GM18951 (cell line): ENCODE data around the gene RPTN.

ENCODE experiments used
- POLR2A ChIP-seq: IDR thresholded peaks from 4 replicates; pipeline ENCODE4 v1.6.1; 2011; ENCODE audit warnings: mild to moderate bottlenecking; ENCODE audit not compliant: insufficient read length, insufficient read depth; ENCODE audit errors: extremely low read depth
- in situ Hi-C: fragments of 300-500 bp; cut with MboI; formaldehyde crosslinking; loops from one replicate; pipeline ENCODE4 v1.12.0; 2022; ENCODE audit warnings: low sequenced_read_pairs, mixed read lengths, inconsistent platforms; ENCODE audit not compliant: unreplicated experiment

Gene RPTN, protein sequence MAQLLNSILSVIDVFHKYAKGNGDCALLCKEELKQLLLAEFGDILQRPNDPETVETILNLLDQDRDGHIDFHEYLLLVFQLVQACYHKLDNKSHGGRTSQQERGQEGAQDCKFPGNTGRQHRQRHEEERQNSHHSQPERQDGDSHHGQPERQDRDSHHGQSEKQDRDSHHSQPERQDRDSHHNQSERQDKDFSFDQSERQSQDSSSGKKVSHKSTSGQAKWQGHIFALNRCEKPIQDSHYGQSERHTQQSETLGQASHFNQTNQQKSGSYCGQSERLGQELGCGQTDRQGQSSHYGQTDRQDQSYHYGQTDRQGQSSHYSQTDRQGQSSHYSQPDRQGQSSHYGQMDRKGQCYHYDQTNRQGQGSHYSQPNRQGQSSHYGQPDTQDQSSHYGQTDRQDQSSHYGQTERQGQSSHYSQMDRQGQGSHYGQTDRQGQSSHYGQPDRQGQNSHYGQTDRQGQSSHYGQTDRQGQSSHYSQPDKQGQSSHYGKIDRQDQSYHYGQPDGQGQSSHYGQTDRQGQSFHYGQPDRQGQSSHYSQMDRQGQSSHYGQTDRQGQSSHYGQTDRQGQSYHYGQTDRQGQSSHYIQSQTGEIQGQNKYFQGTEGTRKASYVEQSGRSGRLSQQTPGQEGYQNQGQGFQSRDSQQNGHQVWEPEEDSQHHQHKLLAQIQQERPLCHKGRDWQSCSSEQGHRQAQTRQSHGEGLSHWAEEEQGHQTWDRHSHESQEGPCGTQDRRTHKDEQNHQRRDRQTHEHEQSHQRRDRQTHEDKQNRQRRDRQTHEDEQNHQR

DNA sequence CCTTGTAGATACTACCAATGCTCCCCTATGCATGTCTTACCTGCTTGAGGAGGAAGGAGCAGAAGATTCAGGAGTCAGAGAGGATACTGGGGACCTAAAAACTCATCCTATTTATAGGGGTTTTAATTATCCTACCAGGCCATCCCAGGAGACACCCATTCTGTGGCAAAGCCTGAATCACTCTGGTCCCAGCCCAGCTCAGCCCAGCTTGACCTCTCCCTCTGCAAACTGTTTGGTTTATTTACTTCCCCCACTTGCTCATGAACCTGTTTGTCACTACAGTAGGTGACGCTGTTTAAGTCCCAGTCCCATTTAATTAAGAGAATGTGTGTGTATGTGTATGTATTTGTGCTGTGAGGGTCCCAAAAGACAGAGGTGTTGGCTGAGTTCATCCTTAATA, at the start of gene RPTN:
Gene RPTN, minus strand, starts transcription at position 85 of the 400 bp plus-strand sequence. CDS start 1,339 bp downstream, outside the sequence.
- in situ Hi-C loops, result no loop called here

DNA sequence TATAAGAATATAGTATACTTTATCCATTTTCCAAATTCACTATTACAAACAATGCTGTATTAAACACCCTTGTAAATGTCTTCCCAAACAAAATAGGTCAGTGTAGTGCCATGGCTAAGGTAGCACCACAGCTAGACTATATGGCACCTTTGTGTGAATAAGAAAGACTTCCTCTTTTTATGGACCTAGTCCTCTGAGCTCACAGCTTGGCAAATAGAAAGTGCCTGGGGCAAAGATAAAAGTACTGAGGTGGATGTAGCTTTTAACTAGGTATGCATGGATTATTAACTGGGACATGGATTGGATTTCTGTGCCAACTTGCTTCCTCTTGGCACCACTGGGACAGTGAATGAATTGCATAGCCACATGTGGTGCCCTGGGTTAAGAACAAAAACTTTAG, 40.0 kb upstream of the RPTN start:
- in situ Hi-C loops, result loop anchor here (10.0 kb wide), 1 partner anchor 246 kb away; no protein-coding TSS in a partner anchor
- TF ChIP-seq POLR2A, result no peak

More for the DNA sequence above, at the start of gene RPTN:
- no peak for TF ChIP-seq POLR2A

- in situ Hi-C loops, result loop anchor here (10.0 kb wide), 1 partner anchor 247 kb away; no protein-coding TSS in a partner anchor
- TF ChIP-seq POLR2A, result no peak
Observed at GRCh38 chr1:152197361-152197941, 38.4 kb upstream of the RPTN start.

DNA sequence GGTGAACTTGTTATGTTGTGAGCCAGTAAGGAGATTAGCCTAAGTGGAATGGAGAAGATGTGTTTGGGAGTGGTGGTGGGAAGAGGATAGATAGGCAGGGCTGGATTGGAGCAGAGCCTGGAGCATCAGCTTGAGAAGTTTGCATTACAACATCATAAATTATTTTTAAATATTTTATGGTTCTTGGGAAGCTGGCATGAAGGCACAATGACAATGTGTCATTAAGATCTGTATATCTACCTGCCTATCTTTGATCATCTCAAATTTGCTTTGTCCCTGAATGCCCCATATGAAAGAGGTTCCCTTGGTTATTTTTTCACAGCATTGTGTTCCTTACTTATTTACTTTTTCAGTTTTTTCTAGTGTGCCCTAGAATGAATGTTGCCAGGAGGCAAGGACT, 32.7 kb upstream of the RPTN start:
- in situ Hi-C loops, result loop anchor here (10.0 kb wide), 1 partner anchor 253 kb away; no protein-coding TSS in a partner anchor
- TF ChIP-seq POLR2A, result no peak

- no peak for TF ChIP-seq POLR2A
- in situ Hi-C loops, result loop anchor here (10.0 kb wide), 1 partner anchor 254 kb away; no protein-coding TSS in a partner anchor
Observed at GRCh38 chr1:152191260-152191659, 32.2 kb upstream of the RPTN start.

DNA sequence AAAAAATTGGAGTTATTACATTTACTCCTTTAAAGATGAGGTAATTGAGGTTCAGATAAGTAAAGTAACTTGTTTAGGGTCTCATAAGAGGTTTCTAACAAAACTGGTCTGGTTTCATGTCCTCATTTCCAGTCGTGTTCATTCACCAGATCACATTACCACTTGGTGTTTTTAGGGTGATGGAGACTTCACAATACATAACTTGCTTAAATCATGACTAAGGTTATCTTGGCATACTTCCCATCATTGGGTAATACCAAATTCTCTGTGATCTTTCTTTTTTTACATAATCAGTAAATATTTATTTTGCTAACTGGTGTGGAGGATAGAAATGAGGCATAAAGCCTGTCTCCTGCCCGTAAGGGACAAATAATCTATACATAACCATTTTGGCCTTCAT, 31.6 kb upstream of the RPTN start:
- no peak for TF ChIP-seq POLR2A
- in situ Hi-C loops, result loop anchor here (10.0 kb wide), 1 partner anchor 254 kb away; no protein-coding TSS in a partner anchor

DNA sequence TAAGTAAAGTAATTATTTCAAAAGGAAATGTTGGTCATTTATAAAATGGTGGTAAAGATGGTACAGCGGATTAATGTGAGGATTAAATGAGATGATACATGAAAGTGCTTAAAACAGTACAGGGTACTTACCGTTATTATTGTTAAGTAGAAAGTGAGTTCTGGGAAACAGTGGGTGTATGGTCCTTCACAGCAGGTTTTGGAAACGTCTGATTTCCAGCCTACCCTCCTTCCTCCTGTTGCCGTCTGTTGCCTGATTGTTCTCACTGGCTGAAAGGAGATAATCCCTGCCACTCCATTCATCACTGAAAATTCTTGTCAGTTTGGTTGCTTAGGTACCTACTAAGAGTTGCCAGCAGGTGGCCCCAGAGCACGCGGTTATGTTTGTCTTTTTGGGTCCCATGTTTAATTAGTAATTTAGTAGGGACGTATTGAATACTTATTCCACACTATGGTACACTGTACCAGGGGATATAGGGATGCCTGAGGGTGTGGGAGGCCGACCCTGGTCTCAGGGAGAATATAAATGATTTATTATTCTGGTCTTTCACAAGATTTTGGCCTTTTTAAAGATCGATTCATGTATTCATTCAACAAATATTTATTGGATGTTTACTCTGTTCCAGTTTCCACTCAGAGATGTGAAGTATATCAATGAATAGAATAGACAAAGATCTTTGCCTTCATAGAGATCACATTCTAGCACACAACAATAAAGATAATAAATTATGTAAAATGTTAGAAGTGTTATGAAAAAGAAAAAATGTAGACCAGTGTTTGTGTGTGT, 30.8 kb upstream of the RPTN start:
- no peak for TF ChIP-seq POLR2A
- in situ Hi-C loops, result loop anchor here (10.0 kb wide), 2 partner anchors 135 to 255 kb away; no protein-coding TSS in a partner anchor

DNA sequence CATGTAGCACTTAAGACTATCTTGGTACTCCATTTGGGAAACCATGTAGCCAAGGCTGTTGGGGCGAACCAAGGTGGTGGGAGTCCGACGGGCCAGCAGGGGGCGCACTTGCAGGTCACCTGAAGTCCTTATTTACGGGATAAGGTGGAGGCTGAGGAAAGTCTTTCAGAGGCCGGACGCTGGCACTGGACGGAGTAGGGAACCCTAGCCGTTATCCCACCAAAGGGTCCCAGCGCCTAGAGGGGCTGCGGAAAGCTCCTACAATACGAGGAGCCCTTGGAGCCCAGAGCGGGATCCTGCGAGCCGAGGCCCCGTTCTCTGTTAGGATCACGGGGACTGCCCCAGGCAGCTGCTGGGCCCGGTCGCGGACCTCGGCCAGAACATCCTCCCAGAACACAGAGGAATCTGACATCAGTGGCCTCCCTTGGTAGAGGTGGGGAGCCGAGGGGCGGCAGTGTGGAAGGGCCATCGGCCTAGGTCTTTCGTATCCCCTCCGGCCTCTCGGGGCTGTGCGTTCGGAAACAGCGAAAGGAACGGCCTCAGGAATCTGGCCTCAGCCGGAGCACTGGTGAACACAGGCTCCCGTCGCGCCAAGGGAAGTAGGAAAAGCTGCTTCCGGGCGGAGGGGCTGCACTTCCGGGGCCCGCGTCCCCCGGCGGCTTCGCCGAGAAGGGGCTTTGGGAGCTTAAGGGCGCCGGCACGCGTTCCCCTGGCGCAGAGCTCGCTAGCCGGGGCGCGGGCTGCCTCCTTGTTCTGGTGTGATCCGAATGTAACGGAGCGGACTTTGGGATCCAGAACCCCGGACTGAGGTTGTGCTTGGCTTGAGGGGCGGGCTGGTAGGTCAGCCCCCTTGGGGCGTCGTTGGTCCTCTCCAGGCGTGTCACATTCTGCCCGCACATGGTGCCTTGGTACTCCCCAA, 29.9 kb upstream of the RPTN start:
- no peak for TF ChIP-seq POLR2A
- in situ Hi-C loops, result loop anchor here (10.0 kb wide), 1 partner anchor 134 kb away; no protein-coding TSS in a partner anchor

GRCh38 chr1:152186556-152187285, 27.7 kb upstream of the RPTN start:
- in situ Hi-C loops, result loop anchor here (10.0 kb wide), 1 partner anchor 132 kb away; no protein-coding TSS in a partner anchor
- no peak for TF ChIP-seq POLR2A

DNA sequence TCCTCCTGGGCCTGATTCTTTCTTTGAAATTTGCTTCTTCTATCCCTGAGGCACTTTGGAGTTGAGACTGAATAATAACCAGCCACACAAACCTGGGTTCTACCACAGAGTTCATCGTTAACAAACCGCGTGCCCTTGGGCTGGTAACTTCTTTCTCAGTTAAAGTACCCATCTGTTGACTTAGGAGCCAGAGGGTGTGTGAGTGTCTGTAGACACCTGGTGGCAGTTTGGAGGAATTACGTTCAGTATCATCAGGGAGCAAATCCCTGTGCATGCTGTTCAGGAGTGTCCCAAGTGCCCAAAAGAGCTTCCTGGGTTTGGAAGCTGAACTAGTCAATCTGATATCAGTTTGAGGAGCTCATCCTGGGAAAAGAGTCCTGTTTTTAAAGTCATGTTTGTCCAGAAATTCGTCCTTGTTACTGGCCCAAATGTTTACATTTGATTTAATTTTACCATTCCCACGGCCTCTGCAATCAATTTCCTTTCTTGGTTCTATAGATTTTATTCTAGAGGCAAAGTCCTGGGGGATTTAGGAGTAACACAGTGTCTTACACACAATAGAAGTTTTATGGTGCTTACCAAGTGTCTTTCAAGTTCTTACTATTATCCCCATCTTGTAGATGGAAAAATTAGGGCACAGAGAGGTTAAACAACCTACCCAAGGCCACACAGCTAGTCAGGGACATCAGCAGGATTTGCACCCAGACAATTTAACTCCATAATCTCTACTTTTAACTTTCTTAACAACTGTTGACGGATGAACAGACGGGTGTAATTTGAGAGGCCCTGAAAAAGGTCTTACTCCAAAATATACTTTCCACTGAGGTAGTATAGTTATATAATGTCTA, 26.7 kb upstream of the RPTN start:
- no peak for TF ChIP-seq POLR2A
- in situ Hi-C loops, result loop anchor here (10.0 kb wide), 1 partner anchor 131 kb away; no protein-coding TSS in a partner anchor
